ENCODE results near the gene CYP27B1.
"Not testable (repeated sequence)": the region's sequence is repeated elsewhere in the genome, so short reads cannot be mapped to it uniquely, and the experiment has no call there.

Gene CYP27B1

GRCh38 chr12:57717846-57718640 lies 48.8 kb downstream of the CYP27B1 start:
- H3K4me3 ChIP-seq (ENCODE audit: low read length), result no peak overlapping the region
- no peak for TF ChIP-seq CTCF (conservative IDR thresholded peaks at IDR 0.05; ENCODE audit: low read length)

GRCh38 chr12:57717131-57717530 lies 49.7 kb downstream of the CYP27B1 start:
- TF ChIP-seq CTCF (conservative IDR thresholded peaks at IDR 0.05; ENCODE audit: low read length), result no peak
- DNase-seq (ENCODE audit: low read depth), result no peak
- H3K4me3 ChIP-seq (ENCODE audit: low read length), result no peak overlapping the region

More at GRCh38 chr12:57717846-57718640, 48.8 kb downstream of the CYP27B1 start:
- no peak for DNase-seq (ENCODE audit: low read depth)

GRCh38 chr12:57716305-57716704 lies 50.6 kb downstream of the CYP27B1 start:
- DNase-seq (ENCODE audit: low read depth), result no peak
- TF ChIP-seq CTCF (conservative IDR thresholded peaks at IDR 0.05; ENCODE audit: low read length), result no peak
- no peak overlapping the region for H3K4me3 ChIP-seq (ENCODE audit: low read length)

- DNase-seq (ENCODE audit: low read depth), result no peak
- TF ChIP-seq CTCF (conservative IDR thresholded peaks at IDR 0.05; ENCODE audit: low read length), result no peak
- H3K4me3 ChIP-seq (ENCODE audit: low read length), result no peak overlapping the region
Measured at GRCh38 chr12:57715786-57716185, 51.1 kb downstream of the CYP27B1 start.

- not testable (repeated sequence) for DNase-seq (ENCODE audit: low read depth); H3K4me3 ChIP-seq (ENCODE audit: low read length)
Measured at GRCh38 chr12:57715036-57715748, 51.7 kb downstream of the CYP27B1 start.

- DNase-seq (ENCODE audit: low read depth), result no peak
- no peak for TF ChIP-seq CTCF (conservative IDR thresholded peaks at IDR 0.05; ENCODE audit: low read length)
- no peak overlapping the region for H3K4me3 ChIP-seq (ENCODE audit: low read length)
Measured at GRCh38 chr12:57713209-57713608, 53.7 kb downstream of the CYP27B1 start.

GRCh38 chr12:57712701-57713100 lies 54.2 kb downstream of the CYP27B1 start:
- TF ChIP-seq CTCF (conservative IDR thresholded peaks at IDR 0.05; ENCODE audit: low read length), result no peak
- H3K4me3 ChIP-seq (ENCODE audit: low read length), result no peak overlapping the region
- DNase-seq (ENCODE audit: low read depth), result no peak

Data from AG10803 (cell line).